Measurements from ENCODE around the gene MDM4. TPM values are rescaled to one million over a fixed set of nuclear protein-coding genes. Genes with fewer than 3 reads are reported as not detected.
A peak's percentile ranks its signal among the peaks of the same experiment; 100 is the strongest.

The MDM4 gene
- polyA plus RNA-seq, 4 donors: 4.1 to 38.5 (median 6.6) TPM

DNA sequence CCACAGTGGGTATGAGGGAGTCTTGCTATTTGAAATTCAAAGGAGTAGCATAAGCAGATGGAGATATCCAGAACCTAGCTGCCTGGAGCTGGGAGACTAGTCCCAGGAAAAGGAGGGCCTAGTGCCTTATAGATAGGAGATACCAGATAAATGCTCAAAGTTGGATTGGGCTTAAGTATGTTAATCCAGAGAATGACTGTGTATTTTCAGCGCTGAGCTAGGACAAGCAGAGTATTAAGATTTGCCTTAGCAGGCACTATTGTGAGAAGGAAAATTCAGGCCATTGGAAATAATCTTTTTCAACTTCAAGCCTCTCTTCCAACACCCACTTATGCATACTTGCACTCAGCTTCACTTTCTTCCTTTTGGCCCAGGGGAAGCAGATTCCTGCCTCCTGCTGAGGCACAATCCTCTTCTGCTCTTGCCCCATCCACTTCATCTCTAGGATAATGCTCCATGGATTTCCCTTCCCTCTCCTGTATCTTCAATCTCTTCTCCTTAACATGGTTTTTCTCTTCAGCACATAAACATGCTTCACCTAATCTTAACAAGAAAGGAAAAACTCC lies 42.7 kb upstream of the MDM4 start:
- WGBS, 3 donors: 74 to 86% (median 84%) methylated on average over 1 of the region's 1 CpG

DNA sequence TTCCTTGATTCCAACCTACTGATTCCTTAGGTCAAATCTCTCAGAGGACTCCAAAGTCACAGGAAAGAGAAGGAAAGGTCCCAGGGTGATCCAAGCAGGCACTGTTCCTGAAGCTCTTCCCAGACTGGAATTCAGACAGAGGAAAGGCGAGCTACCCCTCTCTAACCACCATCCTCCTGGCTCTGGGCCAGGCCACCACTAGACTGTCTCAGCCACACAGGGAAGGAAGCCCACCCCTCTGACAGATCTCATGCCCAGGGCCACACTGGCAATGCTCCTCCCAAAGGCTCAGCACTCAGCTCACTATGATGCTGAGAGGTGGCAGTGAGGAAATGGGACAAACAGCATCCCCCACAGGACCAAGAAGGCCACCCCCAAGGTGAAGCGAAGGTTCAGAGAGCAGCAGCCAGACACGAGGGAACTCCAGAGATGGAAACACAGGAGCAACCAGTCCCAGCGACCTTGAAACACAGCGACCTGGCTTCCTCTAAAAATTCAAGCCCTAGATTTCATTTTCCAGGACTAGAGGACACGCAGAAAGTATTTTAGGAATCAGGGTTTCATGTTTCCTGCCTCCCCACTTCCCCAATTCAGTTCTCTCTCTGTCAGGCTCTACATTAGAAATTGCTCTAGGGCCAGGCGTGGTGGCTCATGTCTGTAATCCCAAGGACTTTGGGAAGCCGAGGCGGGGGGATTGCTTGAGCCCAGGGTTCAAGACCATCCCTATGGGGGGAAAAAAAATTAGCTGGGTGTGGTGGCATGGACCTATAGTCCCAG lies 40.4 kb upstream of the MDM4 start:
- Histone ChIP-seq H3K4me1 (ENCODE audit: control insufficient read depth in 3 of 3, insufficient read depth in 2 of 3, low read depth in 1 of 3, low read length in 2 of 3) (peaks cover 19 to 27% (median 25%) of the 10 kb centered on the region in 3 donors), H3K4me3 (ENCODE audit: low read depth in 1 of 3, low read length in 3 of 3) (no peak overlapping the region), H3K36me3 (ENCODE audit: control insufficient read depth in 3 of 3, insufficient read depth in 2 of 3, low read depth in 1 of 3, low read length in 3 of 3) (peaks cover 0 to 31% (median 0%) of the 10 kb centered on the region in 3 donors), H3K9me3 (ENCODE audit: control insufficient read depth in 2 of 2, insufficient read depth in 1 of 2, low read depth in 1 of 2, low read length in 1 of 2) (no peaks in the 10 kb centered on the region), H3K27ac (ENCODE audit: low read depth in 1 of 3, low read length in 2 of 3) (peak overlapping the region in 1 of 3 donors; percentile 21), H3K27me3 (ENCODE audit: control insufficient read depth in 3 of 3, insufficient read depth in 3 of 3, low read length in 3 of 3) (no peaks in the 10 kb centered on the region)
- 71 to 79% (median 74%) methylated on average over 9 of the region's 9 CpGs for WGBS, 3 donors
- DNase-seq (no peak), FAIRE-seq (no peak)

More for the DNA sequence above, 42.7 kb upstream of the MDM4 start:
- H3K36me3 ChIP-seq (ENCODE audit: control insufficient read depth in 3 of 3, insufficient read depth in 2 of 3, low read depth in 1 of 3, low read length in 3 of 3): peaks cover 0 to 31% (median 5%) of the 10 kb centered on the region in 3 donors
- FAIRE-seq: no peak
- no peaks in the 10 kb centered on the region for H3K9me3 ChIP-seq (ENCODE audit: control insufficient read depth in 2 of 2, insufficient read depth in 1 of 2, low read depth in 1 of 2, low read length in 1 of 2)
- no peak overlapping the region for H3K4me3 ChIP-seq (ENCODE audit: low read depth in 1 of 3, low read length in 3 of 3)
- no peaks in the 10 kb centered on the region for H3K27me3 ChIP-seq (ENCODE audit: control insufficient read depth in 3 of 3, insufficient read depth in 3 of 3, low read length in 3 of 3)
- H3K27ac ChIP-seq (ENCODE audit: low read depth in 1 of 3, low read length in 2 of 3): no peak overlapping the region
- H3K4me1 ChIP-seq (ENCODE audit: control insufficient read depth in 3 of 3, insufficient read depth in 2 of 3, low read depth in 1 of 3, low read length in 2 of 3): peaks cover 8 to 12% (median 11%) of the 10 kb centered on the region in 3 donors
- DNase-seq: no peak

DNA sequence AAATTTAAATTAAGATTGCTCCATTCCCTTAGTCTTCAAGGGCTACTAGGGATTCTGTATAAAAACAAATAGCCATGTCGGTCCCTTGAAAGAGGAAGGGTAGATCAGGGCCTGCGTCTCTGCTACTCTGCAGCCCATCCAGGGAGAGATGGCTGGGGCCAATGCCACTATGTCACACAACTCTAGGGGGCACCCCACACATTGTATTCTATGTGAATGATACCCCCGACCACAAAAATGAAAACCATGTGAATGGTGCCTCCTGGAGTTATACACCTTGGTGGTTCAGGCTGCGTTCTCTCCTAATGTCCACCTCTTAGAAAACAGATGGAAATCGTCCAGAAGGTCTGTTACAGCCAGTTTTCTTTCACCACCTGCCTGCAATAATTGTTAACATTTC lies 39.6 kb upstream of the MDM4 start:
- DNase-seq (no peak), FAIRE-seq (no peak)
- Histone ChIP-seq H3K4me1 (ENCODE audit: control insufficient read depth in 3 of 3, insufficient read depth in 2 of 3, low read depth in 1 of 3, low read length in 2 of 3) (peaks cover 21 to 29% (median 27%) of the 10 kb centered on the region in 3 donors), H3K4me3 (ENCODE audit: low read depth in 1 of 3, low read length in 3 of 3) (no peak overlapping the region), H3K36me3 (ENCODE audit: control insufficient read depth in 3 of 3, insufficient read depth in 2 of 3, low read depth in 1 of 3, low read length in 3 of 3) (peaks cover 0 to 33% (median 1%) of the 10 kb centered on the region in 3 donors), H3K27ac (ENCODE audit: low read depth in 1 of 3, low read length in 2 of 3) (no peak overlapping the region), H3K9me3 (ENCODE audit: control insufficient read depth in 2 of 2, insufficient read depth in 1 of 2, low read depth in 1 of 2, low read length in 1 of 2) (no peaks in the 10 kb centered on the region), H3K27me3 (ENCODE audit: control insufficient read depth in 3 of 3, insufficient read depth in 3 of 3, low read length in 3 of 3) (no peaks in the 10 kb centered on the region)
- 76 to 79% (median 76%) methylated on average over 5 of the region's 5 CpGs for WGBS, 3 donors

DNA sequence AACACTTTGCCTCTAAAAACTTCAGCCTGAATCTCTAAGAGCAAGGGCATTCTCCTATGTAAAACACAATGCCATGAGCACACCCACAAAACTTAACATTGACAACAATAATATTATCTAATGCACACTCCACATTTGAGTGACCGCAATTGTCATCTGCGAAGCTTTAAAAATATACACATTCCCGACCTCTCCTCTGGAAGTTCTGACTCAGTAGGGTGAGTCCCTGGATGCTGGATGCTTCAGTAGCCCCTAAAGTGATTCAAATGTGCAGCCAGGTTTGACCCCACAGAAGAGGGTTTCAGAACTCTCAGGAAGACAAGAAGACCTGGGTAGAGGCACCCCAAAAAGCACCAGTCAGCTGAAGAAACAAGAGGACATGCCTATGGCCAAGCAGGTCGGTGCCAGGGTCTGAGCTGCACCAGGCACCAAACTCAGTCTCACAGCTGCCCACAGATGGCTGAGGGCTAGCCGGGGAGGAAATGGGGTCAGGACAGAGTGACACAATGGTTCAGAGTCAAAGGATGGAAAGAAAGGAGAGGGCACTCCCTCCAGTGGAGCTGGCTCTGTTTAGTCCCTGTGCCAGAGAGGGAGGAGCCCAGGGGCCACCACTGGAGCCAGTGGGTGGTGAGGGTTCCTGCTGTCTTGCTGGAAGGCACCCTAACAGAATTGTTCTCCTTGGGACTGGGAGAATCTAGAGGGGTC lies 39.0 kb upstream of the MDM4 start:
- 53 to 70% (median 57%) methylated on average over 5 of the region's 5 CpGs for WGBS, 3 donors
- Histone ChIP-seq H3K27me3 (ENCODE audit: control insufficient read depth in 3 of 3, insufficient read depth in 3 of 3, low read length in 3 of 3) (no peaks in the 10 kb centered on the region), H3K9me3 (ENCODE audit: control insufficient read depth in 2 of 2, insufficient read depth in 1 of 2, low read depth in 1 of 2, low read length in 1 of 2) (no peaks in the 10 kb centered on the region), H3K4me3 (ENCODE audit: low read depth in 1 of 3, low read length in 3 of 3) (no peak overlapping the region), H3K4me1 (ENCODE audit: control insufficient read depth in 3 of 3, insufficient read depth in 2 of 3, low read depth in 1 of 3, low read length in 2 of 3) (peaks cover 22 to 34% (median 27%) of the 10 kb centered on the region in 3 donors), H3K36me3 (ENCODE audit: control insufficient read depth in 3 of 3, insufficient read depth in 2 of 3, low read depth in 1 of 3, low read length in 3 of 3) (peaks cover 0 to 34% (median 2%) of the 10 kb centered on the region in 3 donors), H3K27ac (ENCODE audit: low read depth in 1 of 3, low read length in 2 of 3) (peak overlapping the region in 1 of 3 donors; percentile 12)
- DNase-seq (peak in 1 of 2 donors; percentile 77), FAIRE-seq (no peak)

DNA sequence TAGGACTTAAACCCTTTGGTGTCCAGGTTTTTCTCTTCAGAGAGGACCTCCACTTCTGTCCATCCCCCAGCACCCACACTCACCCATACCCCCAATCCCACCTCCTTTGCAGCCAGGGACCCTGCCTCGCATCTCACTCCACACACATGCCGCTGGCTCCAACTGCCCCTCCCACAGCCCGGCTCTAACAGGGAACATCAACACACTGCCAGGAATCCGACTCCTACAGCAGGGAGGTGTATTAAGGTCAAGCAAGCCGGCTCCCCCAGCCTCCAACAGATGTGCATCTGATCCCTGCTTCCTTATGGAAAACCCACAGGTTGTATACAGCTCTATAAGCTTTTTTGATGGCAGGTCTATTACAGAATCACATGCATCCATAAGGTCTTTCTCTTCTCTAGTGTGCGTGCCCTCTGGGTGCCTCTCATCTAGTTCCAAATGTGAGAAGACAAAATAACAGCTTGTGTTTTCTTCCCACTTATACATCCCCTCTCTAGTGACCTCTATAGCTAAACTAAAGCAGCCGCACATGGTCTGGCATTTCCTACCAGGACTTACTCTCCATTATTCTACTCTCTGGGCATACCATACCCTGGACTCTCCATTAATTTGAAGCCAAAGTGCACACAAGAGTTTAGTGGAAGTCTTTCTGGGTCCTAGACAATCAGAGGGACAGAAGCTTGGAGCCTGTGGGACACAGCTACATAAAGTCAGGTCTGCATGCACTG lies 37.9 kb upstream of the MDM4 start:
- no peaks in the 10 kb centered on the region for H3K27me3 ChIP-seq (ENCODE audit: control insufficient read depth in 3 of 3, insufficient read depth in 3 of 3, low read length in 3 of 3)
- H3K4me1 ChIP-seq (ENCODE audit: control insufficient read depth in 3 of 3, insufficient read depth in 2 of 3, low read depth in 1 of 3, low read length in 2 of 3): peaks cover 22 to 36% (median 27%) of the 10 kb centered on the region in 3 donors
- WGBS, 3 donors: 68 to 78% (median 74%) methylated on average over 7 of the region's 7 CpGs
- no peak overlapping the region for H3K27ac ChIP-seq (ENCODE audit: low read depth in 1 of 3, low read length in 2 of 3)
- DNase-seq (no peak), FAIRE-seq (no peak)
- peaks cover 0 to 41% (median 2%) of the 10 kb centered on the region in 3 donors for H3K36me3 ChIP-seq (ENCODE audit: control insufficient read depth in 3 of 3, insufficient read depth in 2 of 3, low read depth in 1 of 3, low read length in 3 of 3)
- no peaks in the 10 kb centered on the region for H3K9me3 ChIP-seq (ENCODE audit: control insufficient read depth in 2 of 2, insufficient read depth in 1 of 2, low read depth in 1 of 2, low read length in 1 of 2)
- no peak overlapping the region for H3K4me3 ChIP-seq (ENCODE audit: low read depth in 1 of 3, low read length in 3 of 3)

DNA sequence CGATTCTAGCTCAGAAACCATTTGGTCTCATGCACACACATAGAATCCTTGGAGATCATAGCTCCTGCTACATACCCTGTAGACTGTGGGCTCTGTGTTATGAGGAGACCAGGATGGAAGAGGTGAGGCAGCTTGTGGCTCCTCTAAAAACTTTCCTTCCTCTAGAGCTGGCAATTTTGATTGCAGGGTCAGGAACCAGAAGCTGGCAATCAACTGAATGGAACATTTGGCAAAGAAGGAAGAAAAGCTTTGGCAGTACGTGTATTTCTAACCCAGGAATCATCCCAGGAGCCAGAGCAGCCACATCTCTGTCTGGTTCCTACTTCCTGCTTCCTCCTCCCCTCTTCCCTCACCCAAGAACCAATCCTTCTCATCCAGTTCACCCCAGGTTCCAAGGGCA lies 37.3 kb upstream of the MDM4 start:
- H3K9me3 ChIP-seq (ENCODE audit: control insufficient read depth in 2 of 2, insufficient read depth in 1 of 2, low read depth in 1 of 2, low read length in 1 of 2): no peaks in the 10 kb centered on the region
- FAIRE-seq: no peak
- no peak for DNase-seq
- peak overlapping the region in 2 of 3 donors; percentile 24 to 27 for H3K27ac ChIP-seq (ENCODE audit: low read depth in 1 of 3, low read length in 2 of 3)
- no peak overlapping the region for H3K4me3 ChIP-seq (ENCODE audit: low read depth in 1 of 3, low read length in 3 of 3)
- H3K36me3 ChIP-seq (ENCODE audit: control insufficient read depth in 3 of 3, insufficient read depth in 2 of 3, low read depth in 1 of 3, low read length in 3 of 3): peaks cover 0 to 44% (median 2%) of the 10 kb centered on the region in 3 donors
- H3K4me1 ChIP-seq (ENCODE audit: control insufficient read depth in 3 of 3, insufficient read depth in 2 of 3, low read depth in 1 of 3, low read length in 2 of 3): peaks cover 22 to 36% (median 27%) of the 10 kb centered on the region in 3 donors
- WGBS, 3 donors: 59 to 65% (median 63%) methylated on average over 2 of the region's 2 CpGs
- no peaks in the 10 kb centered on the region for H3K27me3 ChIP-seq (ENCODE audit: control insufficient read depth in 3 of 3, insufficient read depth in 3 of 3, low read length in 3 of 3)

DNA sequence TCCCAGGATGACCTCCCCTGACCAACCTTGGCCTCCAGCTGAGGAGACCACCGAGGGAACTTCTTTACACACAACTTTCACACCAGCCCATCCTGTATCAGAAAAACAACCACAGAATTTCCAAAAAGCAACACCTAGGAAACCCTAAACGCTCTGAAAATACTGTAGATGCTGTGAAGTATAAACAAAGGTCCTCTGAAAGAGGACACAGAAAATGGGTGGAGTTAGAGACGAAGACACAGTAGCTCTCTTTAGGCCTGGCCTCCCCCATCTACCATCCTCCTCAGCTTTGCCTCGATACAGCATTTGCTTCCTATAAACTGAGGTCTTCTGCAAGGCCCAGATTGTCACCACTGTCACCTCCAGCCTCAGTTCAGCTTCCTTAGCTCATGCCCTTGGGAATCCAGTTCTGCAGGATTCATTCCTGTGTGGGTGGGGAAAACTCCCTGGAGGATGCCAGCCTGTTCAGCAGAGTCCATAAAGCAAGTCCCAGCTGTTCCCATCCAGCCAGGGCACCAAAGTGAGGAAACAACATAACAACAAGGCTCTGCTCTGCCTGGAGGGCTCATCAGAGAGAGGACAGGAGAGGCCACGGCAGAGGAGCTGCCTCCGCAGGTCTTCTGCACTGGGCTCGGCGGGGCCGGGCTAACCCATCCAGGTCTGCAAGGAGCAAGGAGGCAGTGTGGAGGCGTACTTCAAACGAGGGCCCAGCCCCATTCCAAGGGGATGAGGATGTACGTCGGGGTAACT lies 36.6 kb upstream of the MDM4 start:
- peak; percentile 35 to 83 for DNase-seq
- H3K9me3 ChIP-seq (ENCODE audit: control insufficient read depth in 2 of 2, insufficient read depth in 1 of 2, low read depth in 1 of 2, low read length in 1 of 2): no peaks in the 10 kb centered on the region
- H3K36me3 ChIP-seq (ENCODE audit: control insufficient read depth in 3 of 3, insufficient read depth in 2 of 3, low read depth in 1 of 3, low read length in 3 of 3): peaks cover 0 to 41% (median 2%) of the 10 kb centered on the region in 3 donors
- peak overlapping the region in 2 of 3 donors; percentile 24 to 59 for H3K27ac ChIP-seq (ENCODE audit: low read depth in 1 of 3, low read length in 2 of 3)
- H3K4me3 ChIP-seq (ENCODE audit: low read depth in 1 of 3, low read length in 3 of 3): no peak overlapping the region
- peaks cover 22 to 36% (median 27%) of the 10 kb centered on the region in 3 donors for H3K4me1 ChIP-seq (ENCODE audit: control insufficient read depth in 3 of 3, insufficient read depth in 2 of 3, low read depth in 1 of 3, low read length in 2 of 3)
- H3K27me3 ChIP-seq (ENCODE audit: control insufficient read depth in 3 of 3, insufficient read depth in 3 of 3, low read length in 3 of 3): no peaks in the 10 kb centered on the region
- 17 to 54% (median 43%) methylated on average over 13 of the region's 13 CpGs for WGBS, 3 donors
- no peak for FAIRE-seq

All from small intestine (tissue), 7 donors.